CD4-positive, alpha-beta T cell (primary cell): Measurements from ENCODE around the gene IFNGR1. TPM values are rescaled to one million over a fixed set of nuclear protein-coding genes. Genes with fewer than 3 reads are reported as not detected.

Experiments
- ATAC-seq: fragments of 200-7000 bp; cut with Tn5 transposase; one replicate; pipeline ENCODE4 v1.10.0; 2022; ENCODE audit warnings: mild to moderate bottlenecking; ENCODE audit not compliant: poor library complexity
- CTCF ChIA-PET: fragments of 350-600 bp; sonication (Branson Sonifier 250); formaldehyde crosslinking; loops from one replicate; lab custom pipeline; 2021; ENCODE audit warnings: antibody characterized with exemption, inconsistent platforms; lab: Charles Lee
- POLR2A ChIA-PET: fragments of 350-600 bp; sonication (Branson Sonifier 250); formaldehyde crosslinking; loops from one replicate; lab custom pipeline; 2021; ENCODE audit warnings: antibody characterized with exemption, inconsistent platforms; lab: Charles Lee
- DNase-seq, 14 experiments: peaks; one replicate each; pipeline ENCODE4 v3.0.0-alpha.2; 2013 to 2020; ENCODE audit warnings: mixed read lengths in 2 of 14
- H3K27ac ChIP-seq, 2 donors: one replicate each; pipeline versions ENCODE4 v1.5.1 to v1.7.0; 2013; ENCODE audit warnings: low read length in 2 of 2, low read depth in 1 of 2, mild to moderate bottlenecking in 1 of 2
- H3K27me3 ChIP-seq, 2 experiments: 1 replicate in 1 of 2; 2 replicates in 1 of 2; pipeline versions ENCODE4 v1.6.1 to v1.7.0; 2013; ENCODE audit warnings: low read length in 2 of 2, control low read depth in 1 of 2, mild to moderate bottlenecking in 1 of 2, moderate library complexity in 1 of 2; ENCODE audit not compliant: insufficient read depth in 2 of 2, control insufficient read depth in 1 of 2
- H3K36me3 ChIP-seq: one replicate; pipeline ENCODE4 v1.6.1; 2013; ENCODE audit warnings: low read length, control low read depth; ENCODE audit not compliant: insufficient read depth
- H3K4me1 ChIP-seq: one replicate; pipeline ENCODE4 v1.6.1; 2013; ENCODE audit warnings: low read length, control low read depth; ENCODE audit not compliant: insufficient read depth
- H3K4me3 ChIP-seq: one replicate; pipeline ENCODE4 v1.5.1; 2013; ENCODE audit warnings: mild to moderate bottlenecking, low read length, moderate library complexity
- H3K9me3 ChIP-seq, 2 experiments: 1 replicate in 1 of 2; 2 replicates in 1 of 2; pipeline versions ENCODE4 v1.6.1 to v1.7.0; 2013; ENCODE audit warnings: low read length in 2 of 2, mild to moderate bottlenecking in 2 of 2, control low read depth in 1 of 2, moderate library complexity in 1 of 2; ENCODE audit not compliant: control insufficient read depth in 1 of 2, insufficient read depth in 1 of 2
- H3K27ac Mint-ChIP-seq: one replicate; pipeline ENCODE4 v1.8.0; 2020; ENCODE audit warnings: mixed read lengths
- H3K27me3 Mint-ChIP-seq: one replicate; pipeline ENCODE4 v1.8.0; 2021; ENCODE audit warnings: mixed read lengths
- H3K36me3 Mint-ChIP-seq: one replicate; pipeline ENCODE4 v1.8.0; 2021; ENCODE audit warnings: low read depth, mixed read lengths
- H3K4me1 Mint-ChIP-seq: one replicate; pipeline ENCODE4 v1.8.0; 2021; ENCODE audit warnings: low read depth, mixed read lengths
- H3K4me3 Mint-ChIP-seq: one replicate; pipeline ENCODE4 v1.8.0; 2020; ENCODE audit warnings: mild to moderate bottlenecking, mixed read lengths
- H3K9me3 Mint-ChIP-seq: one replicate; pipeline ENCODE4 v1.8.0; 2020; ENCODE audit warnings: mixed read lengths
- CTCF ChIP-seq: fragments of 200-600 bp; IDR thresholded peaks from one replicate; pipeline ENCODE4 v1.8.0; 2022; ENCODE audit warnings: antibody characterized with exemption, mild to moderate bottlenecking
- intact Hi-C, 2 experiments: fragments of 100-400 bp; cut with DNase I in 1 of 2; cut with micrococcal nuclease in 1 of 2; formaldehyde crosslinking; loops; one replicate each; pipeline versions ENCODE4 v1.15.1 to v1.9.0; 2023 to 2025; cut with DNase I, micrococcal nuclease
- total RNA-seq, 174 experiments: library from RNA in 2 of 174; stranded (reverse) in 2 of 174; gene quantifications; one replicate each; pipeline ENCODE4 v1.2.3 and lab custom pipeline; 2021 to 2026

Gene IFNGR1
- total RNA-seq, 2 experiments from 2014 or later, result 81.7 to 84.3 TPM

- no peaks in the 10 kb centered on the region for H3K36me3 ChIP-seq
- POLR2A ChIA-PET, result no interaction called here
- intact Hi-C loops, result loop anchor here in 1 of 2 experiments (10.0 kb wide), 1 partner anchor 1178 kb away; the partner anchor contains the start of gene HEBP2
- Mint-ChIP-seq H3K36me3 (no peaks in the 10 kb centered on the region), H3K4me1 (peaks cover 57% of the 10 kb centered on the region), H3K27me3 (no peaks in the 10 kb centered on the region), H3K27ac (no peak overlapping the region), H3K9me3 (no peaks in the 10 kb centered on the region), H3K4me3 (no peak overlapping the region)
- CTCF ChIA-PET, result no interaction called here
- H3K4me3 ChIP-seq, result no peak overlapping the region
- ATAC-seq, result no peak
- H3K4me1 ChIP-seq, result peaks cover 62% of the 10 kb centered on the region
- no peak for DNase-seq
- no peaks in the 10 kb centered on the region for H3K9me3 ChIP-seq
- H3K27me3 ChIP-seq, result no peaks in the 10 kb centered on the region
- TF ChIP-seq CTCF, result no peak
- H3K27ac ChIP-seq, result no peak overlapping the region
Measured at GRCh38 chr6:137226697-137227096, 7.5 kb upstream of the IFNGR1 start.

DNA sequence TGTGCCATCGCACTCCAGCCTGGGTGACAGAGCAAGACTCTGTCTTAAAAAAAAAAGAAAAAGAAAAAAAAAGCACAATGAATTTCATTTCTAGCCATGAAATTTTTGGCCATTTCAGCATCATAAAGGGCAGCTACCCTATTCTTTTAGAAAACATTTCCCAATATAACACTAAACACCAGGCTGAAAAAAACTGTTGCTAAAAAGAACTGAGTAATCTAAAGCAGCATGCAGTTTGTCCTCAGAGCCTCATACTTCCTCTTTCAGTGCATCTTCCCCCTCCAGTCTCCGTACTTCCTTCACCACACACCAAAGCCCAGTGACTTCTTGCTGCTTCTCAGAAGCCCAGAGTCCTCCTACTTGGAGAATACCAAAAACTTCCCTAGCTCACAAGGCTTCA, 5.6 kb upstream of the IFNGR1 start:
- no peak for TF ChIP-seq CTCF
- Mint-ChIP-seq H3K4me3 (peak overlapping the region; percentile 39), H3K36me3 (no peaks in the 10 kb centered on the region), H3K27ac (peak overlapping the region; percentile 2), H3K9me3 (no peaks in the 10 kb centered on the region), H3K27me3 (no peaks in the 10 kb centered on the region), H3K4me1 (peaks cover 50% of the 10 kb centered on the region)
- ChIA-PET CTCF (no interaction called here), POLR2A (interaction anchor here (0.6 kb wide), 1 partner anchor 21 kb away, joined by 3 read pairs; no protein-coding TSS in a partner anchor)
- intact Hi-C loops, result loop anchor here in 1 of 2 experiments (10.0 kb wide), 1 partner anchor 1180 kb away; the partner anchor contains the start of gene HEBP2
- DNase-seq, result peak in 4 of 14 experiments; percentile 18 to 70 (median 60)
- Histone ChIP-seq H3K36me3 (no peaks in the 10 kb centered on the region), H3K27me3 (no peaks in the 10 kb centered on the region), H3K27ac (no peak overlapping the region), H3K4me1 (peaks cover 45% of the 10 kb centered on the region), H3K4me3 (no peak overlapping the region), H3K9me3 (no peaks in the 10 kb centered on the region)
- peak; percentile 57 for ATAC-seq

- H3K9me3 ChIP-seq, result no peaks in the 10 kb centered on the region
- no peak overlapping the region for H3K4me3 ChIP-seq
- no peak overlapping the region for H3K27ac ChIP-seq
- intact Hi-C loops, result loop anchor here in 1 of 2 experiments (10.0 kb wide), 1 partner anchor 1181 kb away; the partner anchor contains the start of gene HEBP2
- Mint-ChIP-seq H3K36me3 (peaks cover 4% of the 10 kb centered on the region), H3K4me3 (peak overlapping the region; percentile 47), H3K4me1 (peaks cover 57% of the 10 kb centered on the region), H3K27me3 (no peaks in the 10 kb centered on the region), H3K9me3 (no peaks in the 10 kb centered on the region), H3K27ac (no peak overlapping the region)
- no peak for TF ChIP-seq CTCF
- H3K36me3 ChIP-seq, result no peaks in the 10 kb centered on the region
- ChIA-PET POLR2A (interaction anchor here (0.6 to 2.6 kb wide), 3 partner anchors 9 to 954 kb away, joined by 3 to 15 read pairs (median 4); no protein-coding TSS in a partner anchor), CTCF (no interaction called here)
- no peak for ATAC-seq
- peak in 2 of 14 experiments; percentile 51 to 55 for DNase-seq
- peaks cover 41% of the 10 kb centered on the region for H3K4me1 ChIP-seq
- no peaks in the 10 kb centered on the region for H3K27me3 ChIP-seq
Measured at GRCh38 chr6:137223370-137224131, 4.4 kb upstream of the IFNGR1 start.
